Measurements from ENCODE around the gene SF3B6. TPM values are rescaled to one million over a fixed set of nuclear protein-coding genes. Genes with fewer than 3 reads are reported as not detected.

The SF3B6 gene
- total and polyA plus RNA-seq, 9 of the 15 experiments (the other 6 are each of a cell fraction or from before 2014, with no cell fraction given), result 146 to 591 (median 295) TPM

- peak in 1 of 2 experiments; percentile 56; a peak in 1 of 4 replicates for TF ChIP-seq FOXK2 (conservative IDR thresholded peaks at IDR 0.05 in 1 of 2, IDR thresholded peaks at IDR 0.05 in 1 of 2; ENCODE audit: low read depth in 2 of 2)
- TF ChIP-seq ETV6 (IDR thresholded peaks at IDR 0.05; ENCODE audit: borderline replicate concordance in 1 of 2, low read depth in 2 of 2, low read length in 1 of 2), result no peak
- TF ChIP-seq ETV6 (CRISPR knock-in tag; IDR thresholded peaks at IDR 0.05; ENCODE audit: borderline replicate concordance), result no peak
- TF ChIP-seq SMAD2 (IDR thresholded peaks at IDR 0.05; ENCODE audit: low read depth, low read length), result no peak
- no peak for TF ChIP-seq STAT6 (CRISPR knock-in tag; IDR thresholded peaks at IDR 0.05)
- no peak for TF ChIP-seq CHCHD3 (CRISPR knock-in tag; IDR thresholded peaks at IDR 0.05)
- TF ChIP-seq ZNF766 (CRISPR knock-in tag; conservative IDR thresholded peaks at IDR 0.05), result no peak
- peak; percentile 71; the same call in 1 of the 2 replicates for TF ChIP-seq STAG1 (CRISPR knock-in tag; IDR thresholded peaks at IDR 0.05; ENCODE audit: borderline replicate concordance)
- no peak for TF ChIP-seq ZKSCAN8 (CRISPR knock-in tag; IDR thresholded peaks at IDR 0.05)
- TF ChIP-seq NR2C2 (CRISPR knock-in tag; IDR thresholded peaks at IDR 0.05), result peak; percentile 59; the same call in 1 of the 2 replicates
- TF ChIP-seq NR2C2 (tag; IDR thresholded peaks at IDR 0.05), result peak; percentile 41
- peak; percentile 56 for TF ChIP-seq POLR2B (IDR thresholded peaks at IDR 0.05; ENCODE audit: low read depth, partially characterized antibody)
- TF ChIP-seq U2AF2 (optimal IDR thresholded peaks at IDR 0.05; ENCODE audit: low read depth, low read length), result no peak
- peak; percentile 53; the same call in 1 of the 2 replicates for TF ChIP-seq PHF8 (IDR thresholded peaks at IDR 0.05; ENCODE audit: borderline replicate concordance, low read length)
- no peak for TF ChIP-seq NFE2L1 (tag; IDR thresholded peaks at IDR 0.05; ENCODE audit: borderline replicate concordance, low read depth)
- peak in 1 of 2 experiments; percentile 30; a peak in 2 of 4 replicates for TF ChIP-seq TEAD1 (CRISPR knock-in tag; IDR thresholded peaks at IDR 0.05)
- peak; percentile 77 for TF ChIP-seq SUPT5H (IDR thresholded peaks at IDR 0.05)
- TF ChIP-seq PML (IDR thresholded peaks at IDR 0.05; ENCODE audit: low read length), result 0 out of 2 replicates have a peak, but pooled peaks have one; percentile 20
- no peak for TF ChIP-seq ZNF518B (CRISPR knock-in tag; IDR thresholded peaks at IDR 0.05)
- 0 out of 2 replicates have a peak, but pooled peaks have one; percentile 42 for TF ChIP-seq ZNF830 (CRISPR knock-in tag; IDR thresholded peaks at IDR 0.05)
- TF ChIP-seq XRCC4 (IDR thresholded peaks at IDR 0.05; ENCODE audit: extremely low read depth, insufficient read depth, insufficient read length), result no peak
- TF ChIP-seq CBFA2T3 (IDR thresholded peaks at IDR 0.05), result no peak
- 0 out of 2 replicates have a peak, but pooled peaks have one; percentile 42 for TF ChIP-seq TAF7 (tag; IDR thresholded peaks at IDR 0.05)
Observed at GRCh38 chr2:24084386-24085199, 8.5 kb upstream of the SF3B6 start, which contains the start of gene TP53I3 (continued).

All from K562 (cell line).